Body of pancreas (tissue), 4 donors: ENCODE data around the gene SEMA6B.

Source experiments
- CTCF ChIP-seq, 7 experiments: fragments of 450-650 bp in 4 of 7; fragments of 200-600 bp in 3 of 7; sonication (generic) in 3 of 7; IDR thresholded peaks; one replicate each; pipeline ENCODE4 v1.5.1; 2016 to 2019; ENCODE audit warnings: antibody characterized with exemption in 7 of 7
- POLR2A ChIP-seq, 3 donors: fragments of 450-650 bp; IDR thresholded peaks; one replicate each; pipeline ENCODE4 v1.6.1; 2016; ENCODE audit warnings: antibody characterized with exemption in 3 of 3, mild to moderate bottlenecking in 2 of 3

GRCh38 chr19:4539693-4540581 lies 19.5 kb downstream of the SEMA6B start, which contains the start of gene LRG1:
- TF ChIP-seq POLR2A (IDR thresholded peaks at IDR 0.05), result peak; percentile 91 to 99 (median 99)
- no peak for TF ChIP-seq CTCF (IDR thresholded peaks at IDR 0.05)
